GM21737 (cell line): ENCODE measurements around the gene PASK.

Experiments
- ATAC-seq: cut with Tn5 transposase; IDR thresholded peaks from one replicate; pipeline ENCODE4 v1.9.1; 2021; ENCODE audit warnings: mild to moderate bottlenecking, moderate library complexity; ENCODE audit not compliant: unreplicated experiment

The PASK gene

DNA sequence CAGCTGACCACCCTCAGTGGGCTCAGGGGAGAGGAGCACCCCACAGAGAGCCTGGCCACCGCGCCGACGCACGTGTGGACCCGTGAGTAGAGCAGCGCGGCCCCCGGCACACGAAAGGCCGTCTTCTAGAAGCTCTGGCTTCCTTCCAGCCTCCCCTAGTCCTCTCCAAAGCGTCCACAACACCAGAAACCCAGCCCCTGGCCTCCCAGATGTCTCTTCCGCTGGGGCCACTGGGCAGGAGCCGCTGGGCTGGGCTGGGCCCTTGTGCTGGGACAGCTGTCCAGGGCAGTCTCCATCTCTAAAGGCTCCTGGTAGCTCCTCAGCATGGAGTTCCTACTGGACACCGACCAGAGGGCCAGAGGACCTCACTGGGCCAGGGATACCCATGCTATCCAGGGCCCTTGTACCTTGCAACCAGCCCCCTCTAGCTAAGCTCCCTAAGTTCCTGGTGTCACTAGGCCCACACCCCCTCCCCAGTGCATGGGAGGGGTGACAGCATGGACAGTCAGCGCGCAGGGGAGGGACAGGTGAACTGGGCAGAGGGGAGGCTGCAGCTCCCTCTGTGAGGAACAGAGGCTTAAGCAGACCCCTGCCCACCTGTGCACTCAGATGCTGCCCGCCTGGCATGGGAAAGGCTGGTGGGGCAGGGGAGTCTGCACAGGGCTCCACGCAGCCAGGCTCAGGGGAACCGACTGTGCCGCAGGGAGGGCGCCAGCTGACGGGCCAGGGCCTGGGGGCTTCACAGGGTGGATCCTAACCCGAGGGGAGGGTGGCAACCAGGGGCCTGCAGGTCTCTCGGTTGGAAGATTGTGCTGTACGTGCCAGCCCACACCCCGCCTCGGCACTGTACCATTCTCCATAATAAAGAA lies 80.1 kb downstream of the PASK start:
- no peak for ATAC-seq

DNA sequence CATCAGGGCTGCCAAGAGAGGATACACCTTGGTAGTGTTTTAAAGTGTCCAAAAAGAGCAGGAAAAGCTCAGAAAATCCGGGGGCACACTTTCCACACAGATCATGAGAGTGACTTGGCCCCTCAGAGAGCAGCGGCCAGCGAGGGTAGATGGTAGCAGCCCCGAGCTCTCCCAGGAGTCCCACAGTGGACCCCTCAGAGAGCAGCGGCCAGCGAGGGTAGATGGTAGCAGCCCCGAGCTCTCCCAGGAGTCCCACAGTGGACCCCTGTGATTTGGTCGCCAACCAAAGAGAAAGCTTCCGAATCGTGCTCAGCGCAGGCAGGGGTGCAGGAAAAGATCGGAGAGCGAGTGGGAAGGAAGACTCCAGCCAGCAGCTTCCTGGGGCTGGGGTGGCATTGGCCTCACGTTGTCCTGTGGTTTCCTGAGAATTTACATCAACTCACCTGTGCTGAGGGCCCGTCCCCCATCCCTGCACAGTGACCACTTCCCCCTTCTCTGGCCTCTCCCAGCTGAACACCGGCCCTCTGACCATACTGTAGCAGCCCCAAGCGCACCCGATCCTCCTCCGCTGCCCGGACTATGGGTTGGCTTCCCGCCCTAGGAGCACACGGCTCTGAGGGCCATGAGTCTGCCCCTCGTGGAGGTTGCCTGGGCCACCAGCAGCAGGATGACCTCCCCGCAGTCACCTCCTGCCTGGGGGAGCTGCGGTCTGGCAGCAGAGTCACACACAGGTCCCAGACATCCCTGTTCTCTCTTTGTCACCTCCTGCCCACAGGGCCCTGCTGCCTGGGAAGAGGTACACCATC lies 80.9 kb downstream of the PASK start:
- no peak for ATAC-seq

DNA sequence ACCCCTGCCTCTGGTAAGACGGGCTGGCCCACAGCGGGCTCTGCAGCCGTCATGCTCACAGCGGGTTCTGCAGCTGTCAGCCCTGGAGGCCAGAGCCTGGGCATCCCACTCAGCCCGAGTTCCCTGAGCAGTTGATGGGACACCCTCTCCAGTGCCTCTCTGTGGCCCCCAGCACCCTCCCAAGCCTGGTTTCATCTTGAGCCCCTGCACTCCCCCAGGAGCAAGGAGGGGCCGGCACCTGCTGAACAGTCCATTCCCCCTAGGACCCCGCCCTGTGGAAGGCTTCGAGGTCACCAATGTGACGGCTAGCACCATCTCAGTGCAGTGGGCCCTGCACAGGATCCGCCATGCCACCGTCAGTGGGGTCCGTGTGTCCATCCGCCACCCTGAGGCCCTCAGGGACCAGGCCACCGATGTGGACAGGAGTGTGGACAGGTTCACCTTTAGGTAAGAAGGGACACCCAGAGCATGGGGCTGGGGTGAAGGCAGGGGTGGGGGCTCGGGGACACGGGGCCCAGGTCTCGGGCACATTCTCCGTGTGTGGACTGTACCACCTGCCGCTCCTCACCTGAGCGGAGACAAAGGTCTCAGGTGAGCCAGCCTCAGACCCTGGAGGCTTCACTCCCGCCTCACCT lies 81.7 kb downstream of the PASK start:
- no peak for ATAC-seq

DNA sequence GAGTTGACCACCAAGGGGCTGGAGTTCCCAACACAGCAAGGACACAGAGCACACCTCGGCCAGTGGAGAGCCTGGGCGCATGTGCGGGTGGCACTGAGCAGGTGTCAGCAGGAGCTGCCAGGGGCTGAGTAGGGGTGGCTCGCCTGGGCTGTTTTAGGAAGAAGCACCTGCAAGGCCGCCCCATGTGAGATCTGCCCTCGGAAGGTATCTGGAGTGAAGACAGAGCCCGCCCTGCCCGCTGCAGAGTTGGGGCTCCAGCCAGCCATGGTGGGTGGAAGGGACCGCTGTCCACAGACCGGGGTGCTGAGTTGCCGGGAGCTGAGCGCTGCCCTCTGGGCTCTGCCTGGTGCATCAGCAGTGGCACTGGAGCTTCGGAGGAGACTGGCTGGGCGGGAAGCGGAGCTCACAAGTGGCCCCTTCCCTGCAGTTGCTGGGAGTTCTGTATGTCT lies 82.4 kb downstream of the PASK start:
- no peak for ATAC-seq

DNA sequence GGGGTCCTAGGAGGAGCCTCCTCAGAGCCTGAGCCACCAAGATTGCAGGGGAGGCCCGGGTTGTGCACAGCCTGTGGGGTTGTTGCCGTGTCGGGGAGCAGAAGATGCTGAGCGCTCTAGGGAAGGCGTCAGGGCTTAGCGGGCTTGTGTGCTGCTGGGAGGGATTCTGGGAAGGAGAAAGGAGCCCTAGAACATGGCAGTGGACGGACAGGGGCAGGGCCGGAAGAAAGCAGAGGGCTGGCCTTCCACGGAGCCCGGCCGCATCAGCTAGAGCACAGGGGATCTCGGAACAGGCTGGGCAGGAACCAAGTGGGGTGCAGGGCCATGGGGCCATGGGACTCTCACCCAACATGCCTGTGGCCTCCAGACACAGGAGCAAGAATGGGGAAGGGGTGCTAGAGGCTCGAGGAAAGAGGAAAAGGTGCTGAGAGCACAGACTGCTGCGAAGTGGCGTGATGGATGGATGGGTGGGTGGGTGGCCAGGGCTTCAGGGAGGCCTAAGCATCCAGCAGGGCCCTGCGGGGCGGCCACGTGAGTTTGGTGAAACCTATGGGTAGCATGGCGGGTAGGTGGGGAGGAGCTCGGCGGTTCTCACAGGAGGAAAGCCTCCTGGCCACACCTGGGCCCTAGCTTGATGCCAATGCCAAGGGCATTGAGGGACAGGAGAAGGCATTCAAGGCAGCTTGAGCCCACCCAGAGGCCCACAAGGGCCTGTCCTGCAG lies 82.9 kb downstream of the PASK start:
- ATAC-seq = no peak

DNA sequence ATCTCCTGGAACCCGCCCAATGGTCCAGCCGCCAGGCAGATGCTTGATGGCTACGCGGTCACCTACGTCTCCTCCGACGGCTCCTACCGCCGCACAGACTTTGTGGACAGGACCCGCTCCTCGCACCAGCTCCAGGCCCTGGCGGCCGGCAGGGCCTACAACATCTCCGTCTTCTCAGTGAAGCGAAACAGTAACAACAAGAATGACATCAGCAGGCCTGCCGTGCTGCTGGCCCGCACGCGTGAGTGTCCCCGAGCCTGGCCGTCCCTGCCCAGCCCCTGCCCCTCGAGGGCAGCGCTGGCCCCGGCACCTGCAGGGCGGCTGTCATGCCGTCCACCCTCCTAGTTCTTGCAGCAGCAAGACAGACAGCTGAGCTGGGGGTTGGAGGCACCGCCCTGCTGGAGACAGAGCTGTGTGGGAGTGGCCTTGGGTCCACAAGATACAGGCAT lies 83.9 kb downstream of the PASK start:
- no peak for ATAC-seq

DNA sequence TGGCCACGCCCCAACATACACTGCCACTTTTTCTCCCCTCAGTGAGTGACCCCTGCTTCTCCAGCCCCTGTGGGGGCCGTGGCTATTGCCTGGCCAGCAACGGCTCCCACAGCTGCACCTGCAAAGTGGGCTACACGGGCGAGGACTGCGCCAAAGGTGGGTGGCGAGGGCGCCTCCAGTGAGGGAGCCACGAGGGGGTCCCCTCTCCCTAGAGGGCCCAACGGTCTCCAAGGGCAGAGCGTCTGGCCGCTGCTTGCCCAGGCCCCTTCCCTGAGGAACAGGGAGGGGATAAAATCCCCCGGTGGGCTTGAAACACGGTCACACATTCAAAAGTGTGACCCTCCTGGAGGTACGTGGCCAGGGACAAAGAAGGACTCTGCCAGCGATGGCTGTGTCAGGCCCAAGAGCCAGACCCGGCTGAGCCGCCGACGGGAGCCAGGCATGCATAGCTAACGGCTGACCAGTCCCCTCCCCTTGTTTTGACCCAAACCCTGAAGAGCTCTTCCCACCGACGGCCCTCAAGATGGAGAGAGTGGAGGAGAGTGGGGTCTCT lies 84.4 kb downstream of the PASK start:
- ATAC-seq = no peak

DNA sequence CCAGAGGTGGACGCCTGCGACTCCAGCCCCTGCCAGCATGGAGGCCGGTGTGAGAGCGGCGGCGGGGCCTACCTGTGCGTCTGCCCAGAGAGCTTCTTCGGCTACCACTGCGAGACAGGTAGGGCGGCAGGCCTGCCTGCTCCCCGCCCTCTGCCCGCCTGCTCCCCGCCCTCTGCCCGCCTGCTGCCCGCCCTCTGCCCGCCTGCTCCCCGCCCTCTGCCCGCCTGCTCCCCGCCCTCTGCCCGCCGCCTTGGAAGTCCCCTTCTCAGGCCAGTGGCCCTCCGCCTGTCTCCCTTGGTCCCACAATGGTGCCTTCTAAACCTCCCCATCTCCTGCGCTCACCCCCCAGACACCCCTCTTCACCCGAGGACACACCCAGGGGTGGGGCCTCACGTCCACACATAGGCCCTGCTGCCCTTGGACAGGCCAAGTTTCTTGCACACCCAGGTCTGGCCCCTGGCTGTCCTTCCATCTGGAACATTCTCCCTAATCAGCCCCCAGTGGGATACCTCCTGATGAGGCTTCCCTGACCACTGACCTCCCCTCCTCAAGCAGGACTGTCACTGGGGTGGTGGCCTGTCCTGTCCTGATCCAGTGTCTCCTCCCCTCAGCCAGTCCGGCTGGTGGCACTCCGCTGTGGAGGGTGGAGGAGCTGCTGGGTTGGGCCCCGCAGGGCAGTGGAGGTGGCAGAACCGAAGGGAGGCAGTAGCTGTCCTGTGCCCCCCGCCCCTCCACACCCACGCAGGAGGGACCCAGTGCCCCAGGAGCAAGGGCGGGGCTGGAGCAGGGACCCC lies 85.1 kb downstream of the PASK start:
- no peak for ATAC-seq

DNA sequence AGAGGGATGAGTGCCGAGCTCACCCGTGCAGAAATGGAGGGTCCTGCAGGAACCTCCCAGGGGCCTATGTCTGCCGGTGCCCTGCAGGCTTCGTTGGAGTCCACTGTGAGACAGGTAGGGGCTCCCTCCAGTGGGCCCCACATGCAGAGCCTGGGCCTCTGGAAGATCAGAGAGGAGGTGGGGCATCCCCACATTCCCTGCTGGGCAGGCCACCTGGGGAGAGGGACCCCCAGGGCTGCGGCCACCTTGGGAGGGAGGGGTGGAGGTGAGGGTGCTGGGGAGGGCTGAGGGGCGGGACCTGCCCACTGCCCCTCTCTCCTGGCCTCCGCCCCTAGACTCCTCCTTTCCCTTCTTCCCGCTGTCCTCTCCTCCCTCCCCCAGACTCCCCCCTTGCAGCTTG lies 85.7 kb downstream of the PASK start:
- ATAC-seq = no peak

DNA sequence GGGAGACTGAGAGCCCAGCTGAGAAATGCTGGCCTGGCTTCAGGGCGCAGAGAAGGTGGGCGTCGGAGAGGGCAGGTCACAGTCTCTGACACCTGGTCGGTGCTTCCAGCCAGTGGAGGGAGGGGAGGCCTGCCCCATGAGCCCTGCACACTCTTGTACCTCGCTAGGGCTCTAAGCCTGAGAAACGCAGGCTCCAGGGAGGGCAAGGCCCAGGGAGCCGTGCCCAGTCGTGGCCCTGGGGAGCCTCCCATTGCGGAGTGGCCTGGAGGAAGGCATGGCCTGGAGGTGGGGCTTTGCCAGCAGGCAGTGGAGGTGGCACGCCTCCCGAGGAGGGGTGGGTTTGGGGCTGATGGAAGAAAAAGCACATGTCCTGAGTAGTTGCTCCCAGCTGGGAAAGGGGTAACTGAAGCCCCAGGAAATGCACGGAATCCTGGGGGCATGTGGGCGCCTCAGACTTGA lies 86.2 kb downstream of the PASK start:
- no peak for ATAC-seq

DNA sequence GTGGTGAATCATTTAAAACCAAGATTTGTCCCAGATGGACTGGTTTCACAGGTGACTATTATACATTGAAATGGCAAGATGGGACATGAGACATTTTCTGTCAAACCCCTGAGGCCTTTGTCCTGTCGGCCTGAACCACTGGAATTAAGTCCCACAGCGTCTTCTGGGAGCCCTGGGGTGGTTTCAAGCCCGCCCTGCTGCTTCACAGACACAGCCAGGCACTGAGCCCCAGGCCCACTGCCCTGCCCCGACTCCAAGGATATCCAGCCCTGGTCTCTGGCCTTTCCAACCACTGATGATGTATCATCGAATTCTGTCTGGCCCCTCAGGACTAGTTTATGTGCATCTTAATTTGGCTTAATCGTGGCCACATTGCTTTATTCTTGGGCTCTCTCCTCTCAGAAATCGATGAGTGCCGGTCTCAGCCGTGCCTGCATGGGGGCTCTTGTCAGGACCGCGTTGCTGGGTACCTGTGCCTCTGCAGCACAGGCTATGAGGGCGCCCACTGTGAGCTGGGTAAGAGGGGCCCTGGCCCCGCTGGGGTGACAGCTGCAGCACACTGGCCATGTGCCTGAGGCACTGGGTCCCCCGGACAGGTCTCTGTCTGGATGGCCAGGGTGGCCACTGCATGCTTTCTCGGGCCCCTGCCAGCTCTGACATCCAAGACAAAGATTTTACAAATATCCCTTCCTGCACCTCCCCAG lies 86.7 kb downstream of the PASK start:
- ATAC-seq = no peak

DNA sequence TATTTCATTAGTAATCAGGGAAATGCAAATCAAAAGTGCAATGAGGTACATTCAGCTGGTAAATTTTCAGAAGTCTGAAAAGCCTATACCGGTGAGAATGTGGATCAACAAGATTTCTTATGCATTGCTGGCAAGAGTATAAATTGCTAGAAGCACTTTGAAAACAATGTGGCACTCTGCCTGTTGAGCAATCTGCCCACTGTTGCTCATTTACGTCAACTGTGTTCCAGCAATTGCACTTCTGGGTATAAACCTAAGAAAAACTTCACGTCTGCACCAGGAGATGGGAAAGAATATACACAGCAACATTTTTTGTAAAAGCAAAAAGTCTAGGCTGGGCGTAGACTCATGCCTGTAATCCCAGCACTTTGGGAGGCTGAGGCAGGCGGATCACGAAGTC lies 88.0 kb downstream of the PASK start:
- no peak for ATAC-seq
